DOHH2 (cell line): ENCODE measurements around the gene LARGE1.

Experiments
- H3F3A ChIP-seq: fragments of 200-600 bp; sonication (generic), shearing (Covaris generic); 2 replicates; pipeline ENCODE4 v1.6.0; 2016; ENCODE audit warnings: antibody characterized with exemption, mild to moderate bottlenecking; ENCODE audit not compliant: control insufficient read depth, insufficient read depth
- H3K27ac ChIP-seq: fragments of 200-600 bp; sonication (generic); 2 replicates; pipeline ENCODE4 v1.5.1; 2014; ENCODE audit warnings: low read depth, mild to moderate bottlenecking, low read length, moderate library complexity
- H3K27me3 ChIP-seq: fragments of 200-600 bp; sonication (generic); 2 replicates; pipeline ENCODE4 v1.6.1; 2014; ENCODE audit warnings: mild to moderate bottlenecking, low read length, mixed read lengths; ENCODE audit not compliant: control insufficient read depth
- H3K36me3 ChIP-seq: fragments of 200-600 bp; sonication (generic); 2 replicates; pipeline ENCODE4 v1.6.1; 2014; ENCODE audit warnings: mild to moderate bottlenecking, low read length, moderate library complexity, mixed read lengths; ENCODE audit not compliant: control insufficient read depth
- H3K4me1 ChIP-seq: fragments of 200-600 bp; sonication (generic); 2 replicates; pipeline ENCODE4 v1.6.1; 2014; ENCODE audit warnings: mild to moderate bottlenecking, low read length, mixed read lengths; ENCODE audit not compliant: control insufficient read depth
- H3K4me2 ChIP-seq: fragments of 200-600 bp; sonication (generic); 2 replicates; pipeline ENCODE4 v1.6.0; 2014; ENCODE audit warnings: mild to moderate bottlenecking, low read length, moderate library complexity
- H3K4me3 ChIP-seq: fragments of 200-600 bp; sonication (generic); 2 replicates; pipeline ENCODE4 v1.5.1; 2014; ENCODE audit warnings: mild to moderate bottlenecking, low read length, mixed read lengths
- H3K79me2 ChIP-seq: fragments of 200-600 bp; sonication (generic); 2 replicates; pipeline ENCODE4 v1.6.1; 2014; ENCODE audit warnings: mild to moderate bottlenecking, low read length, mixed read lengths; ENCODE audit not compliant: control insufficient read depth
- H3K9me2 ChIP-seq: fragments of 200-600 bp; sonication (generic); replicated peaks from 2 replicates; pipeline ENCODE4 v1.6.1; 2014; ENCODE audit warnings: mild to moderate bottlenecking, low read length, mixed read lengths; ENCODE audit not compliant: control insufficient read depth
- H3K9me3 ChIP-seq: fragments of 200-600 bp; sonication (generic); 2 replicates; pipeline ENCODE4 v1.6.1; 2014; ENCODE audit warnings: antibody characterized with exemption, low read length, mixed read lengths; ENCODE audit not compliant: control insufficient read depth, insufficient read depth
- H4K20me1 ChIP-seq: fragments of 200-600 bp; sonication (generic); 2 replicates; pipeline ENCODE4 v1.6.0; 2014; ENCODE audit warnings: low read depth, mild to moderate bottlenecking, antibody characterized with exemption, low read length, moderate library complexity; ENCODE audit not compliant: control insufficient read depth, insufficient read depth
- CTCF ChIP-seq: fragments of 200-600 bp; sonication (generic); IDR thresholded peaks from one replicate; pipeline ENCODE4 v1.5.1; 2014; ENCODE audit warnings: antibody characterized with exemption, mild to moderate bottlenecking, low read depth, low read length; ENCODE audit not compliant: poor library complexity, severe bottlenecking
- EZH2phosphoT487 ChIP-seq: fragments of 200-600 bp; sonication (generic); IDR thresholded peaks from 2 replicates; pipeline ENCODE4 v1.6.1; 2017; ENCODE audit warnings: borderline replicate concordance, mild to moderate bottlenecking, antibody characterized with exemption, low read length, moderate library complexity, mixed read lengths

The LARGE1 gene

GRCh38 chr22:33487041-33487716 lies 433.1 kb downstream of the LARGE1 start:
- no peak overlapping the region for H3K4me2 ChIP-seq
- H3F3A ChIP-seq, result no peaks in the 10 kb centered on the region
- H4K20me1 ChIP-seq, result no peaks in the 10 kb centered on the region
- H3K79me2 ChIP-seq, result no peaks in the 10 kb centered on the region
- H3K9me3 ChIP-seq, result no peaks in the 10 kb centered on the region
- no peak for TF ChIP-seq CTCF
- TF ChIP-seq EZH2phosphoT487, result no peak
- peaks cover 8% of the 10 kb centered on the region; the same call in 1 of the 2 replicates for H3K27me3 ChIP-seq
- no peak overlapping the region for H3K4me3 ChIP-seq
- no peaks in the 10 kb centered on the region for H3K36me3 ChIP-seq
- no peaks in the 10 kb centered on the region for H3K4me1 ChIP-seq
- no peaks in the 10 kb centered on the region for H3K9me2 ChIP-seq
- no peak overlapping the region for H3K27ac ChIP-seq

- Histone ChIP-seq H3K9me3 (no peaks in the 10 kb centered on the region), H3K27ac (no peak overlapping the region), H3K4me3 (no peak overlapping the region), H3K27me3 (peaks cover 10% of the 10 kb centered on the region), H3K4me1 (no peaks in the 10 kb centered on the region), H4K20me1 (no peaks in the 10 kb centered on the region), H3K79me2 (no peaks in the 10 kb centered on the region), H3K36me3 (no peaks in the 10 kb centered on the region), H3K9me2 (no peaks in the 10 kb centered on the region), H3F3A (no peaks in the 10 kb centered on the region), H3K4me2 (no peak overlapping the region)
- no peak for TF ChIP-seq EZH2phosphoT487
Observed at GRCh38 chr22:33481550-33481949, 438.7 kb downstream of the LARGE1 start.

GRCh38 chr22:33477120-33478111 lies 442.9 kb downstream of the LARGE1 start:
- no peak overlapping the region for H3K4me2 ChIP-seq
- H3K9me3 ChIP-seq, result no peaks in the 10 kb centered on the region
- TF ChIP-seq EZH2phosphoT487, result no peak
- no peak for TF ChIP-seq CTCF
- no peak overlapping the region for H3K27ac ChIP-seq
- H3K9me2 ChIP-seq, result no peaks in the 10 kb centered on the region
- no peaks in the 10 kb centered on the region for H3K79me2 ChIP-seq
- no peaks in the 10 kb centered on the region for H3K4me1 ChIP-seq
- no peaks in the 10 kb centered on the region for H3K36me3 ChIP-seq
- no peaks in the 10 kb centered on the region for H4K20me1 ChIP-seq
- H3F3A ChIP-seq, result no peaks in the 10 kb centered on the region
- peaks cover 11% of the 10 kb centered on the region for H3K27me3 ChIP-seq
- no peak overlapping the region for H3K4me3 ChIP-seq
